IMR-90 (cell line): ENCODE data around the gene LSM8. TPM values are rescaled to one million over a fixed set of nuclear protein-coding genes. Genes with fewer than 3 reads are reported as not detected.

Source experiments
- ATAC-seq: fragments of 200-7000 bp; cut with Tn5 transposase; 2 replicates; pipeline ENCODE4 v1.9.1; 2020; ENCODE audit warnings: low read depth, mild to moderate bottlenecking, moderate library complexity
- BruUV-seq: library from RNA; stranded (reverse); fragments of 400-500 nt; replicated peaks from 2 replicates; lab custom pipeline; 2021; lab: Mats Ljungman, UMichigan
- CTCF ChIA-PET: fragments of 300-600 bp; formaldehyde crosslinking; extraction: SDS; loops from one replicate; lab custom pipeline; 2021; ENCODE audit warnings: antibody characterized with exemption; lab: Yijun Ruan, JAX
- POLR2A ChIA-PET: fragments of 300-600 bp; sonication (Branson Sonifier 250); formaldehyde crosslinking; loops from one replicate; lab custom pipeline; 2022; ENCODE audit warnings: antibody characterized with exemption; ENCODE audit not compliant: unreplicated experiment; lab: Charles Lee
- DNase-seq: peaks from one replicate; pipeline ENCODE4 v3.0.0; 2013
- H2AFZ ChIP-seq: replicated peaks from 2 replicates; pipeline ENCODE3; 2013; ENCODE audit warnings: low read length, mild to moderate bottlenecking; ENCODE audit not compliant: poor library complexity
- H2AK5ac ChIP-seq: 2 replicates; pipeline ENCODE4 v1.6.1; 2013; ENCODE audit warnings: low read depth, low read length, inconsistent platforms
- H2AK9ac ChIP-seq: replicated peaks from 2 replicates; pipeline ENCODE3; 2013; ENCODE audit warnings: mild to moderate bottlenecking, low read depth, low read length, moderate library complexity; ENCODE audit not compliant: poor library complexity
- H2BK120ac ChIP-seq: 2 replicates; pipeline ENCODE4 v1.6.1; 2013; ENCODE audit warnings: low read depth, low read length, inconsistent platforms
- H2BK15ac ChIP-seq: 3 replicates; pipeline ENCODE4 v1.6.1; 2013; ENCODE audit warnings: low read depth, low read length, inconsistent platforms
- H2BK20ac ChIP-seq: 2 replicates; pipeline ENCODE4 v1.6.1; 2013; ENCODE audit warnings: low read depth, mild to moderate bottlenecking, inconsistent platforms, low read length, moderate library complexity
- H2BK5ac ChIP-seq: 2 replicates; pipeline ENCODE4 v1.6.1; 2013; ENCODE audit warnings: mild to moderate bottlenecking, low read depth, low read length, inconsistent platforms; ENCODE audit not compliant: poor library complexity, severe bottlenecking
- H3K14ac ChIP-seq: replicated peaks from 2 replicates; pipeline ENCODE4 v1.6.1; 2013; ENCODE audit warnings: low read depth, low read length, inconsistent platforms
- H3K18ac ChIP-seq: 2 replicates; pipeline ENCODE4 v1.6.1; 2013; ENCODE audit warnings: low read depth, low read length, control low read depth
- H3K23ac ChIP-seq: 2 replicates; pipeline ENCODE4 v1.6.1; 2013; ENCODE audit warnings: low read depth, low read length, inconsistent platforms
- H3K27ac ChIP-seq: 2 replicates; pipeline ENCODE4 v1.5.1; 2013; ENCODE audit warnings: mild to moderate bottlenecking, control low read depth, low read length; ENCODE audit not compliant: insufficient read depth
- H3K27me3 ChIP-seq: 2 replicates; pipeline ENCODE4 v1.6.1; 2013; ENCODE audit warnings: low read length; ENCODE audit not compliant: control insufficient read depth, insufficient read depth
- H3K36me3 ChIP-seq: 2 replicates; pipeline ENCODE4 v1.6.1; 2013; ENCODE audit warnings: low read length, mixed read lengths; ENCODE audit not compliant: control insufficient read depth, insufficient read depth
- H3K4ac ChIP-seq: 2 replicates; pipeline ENCODE4 v1.6.1; 2013; ENCODE audit warnings: low read depth, low read length, inconsistent platforms
- H3K4me1 ChIP-seq: 2 replicates; pipeline ENCODE4 v1.6.1; 2013; ENCODE audit warnings: low read length, mixed read lengths; ENCODE audit not compliant: control insufficient read depth, insufficient read depth
- H3K4me2 ChIP-seq: 2 replicates; pipeline ENCODE4 v1.6.1; 2013; ENCODE audit warnings: low read depth, mild to moderate bottlenecking, control low read depth, low read length, moderate library complexity
- H3K4me3 ChIP-seq: 2 replicates; pipeline ENCODE4 v1.5.1; 2013; ENCODE audit warnings: low read depth, mild to moderate bottlenecking, control low read depth, low read length, moderate library complexity; ENCODE audit not compliant: insufficient read depth
- H3K56ac ChIP-seq: 2 replicates; pipeline ENCODE4 v1.6.1; 2013; ENCODE audit warnings: low read length, inconsistent platforms; ENCODE audit not compliant: insufficient read depth; ENCODE audit errors: extremely low read depth
- H3K79me1 ChIP-seq, 2 experiments: 2 replicates each; pipeline ENCODE4 v1.6.1; 2013; ENCODE audit warnings: low read length in 2 of 2, inconsistent platforms in 1 of 2, low read depth in 1 of 2
- H3K9ac ChIP-seq: 2 replicates; pipeline ENCODE4 v1.6.1; 2013; ENCODE audit warnings: low read depth, low read length, control low read depth
- H3K9me1 ChIP-seq: 2 replicates; pipeline ENCODE4 v1.6.1; 2013; ENCODE audit warnings: low read length, inconsistent platforms; ENCODE audit not compliant: insufficient read depth
- H3K9me3 ChIP-seq: 2 replicates; pipeline ENCODE4 v1.6.1; 2013; ENCODE audit warnings: low read length; ENCODE audit not compliant: control insufficient read depth, insufficient read depth
- H4K20me1 ChIP-seq: 2 replicates; pipeline ENCODE4 v1.6.1; 2013; ENCODE audit warnings: low read length, inconsistent platforms; ENCODE audit not compliant: insufficient read depth
- H4K5ac ChIP-seq: 2 replicates; pipeline ENCODE4 v1.6.1; 2013; ENCODE audit warnings: mild to moderate bottlenecking, low read depth, low read length, control low read depth
- H4K8ac ChIP-seq, 2 experiments: 2 replicates each; pipeline ENCODE4 v1.6.1; 2013; ENCODE audit warnings: low read depth in 2 of 2, low read length in 2 of 2, control low read depth in 1 of 2, inconsistent platforms in 1 of 2
- H4K91ac ChIP-seq: 2 replicates; pipeline ENCODE4 v1.6.1; 2013; ENCODE audit warnings: low read depth, low read length, inconsistent platforms; ENCODE audit not compliant: insufficient read depth
- CEBPB ChIP-seq: IDR thresholded peaks from 2 replicates; pipeline ENCODE4 v1.6.1; 2012; ENCODE audit warnings: low read depth, low read length, improper control_type of control experiment
- CHD1 ChIP-seq: IDR thresholded peaks from 2 replicates; pipeline ENCODE4 v1.6.1; 2012; ENCODE audit warnings: low read depth, low read length, improper control_type of control experiment
- MXI1 ChIP-seq: IDR thresholded peaks from 2 replicates; pipeline ENCODE4 v1.6.1; 2012; ENCODE audit warnings: low read depth, mild to moderate bottlenecking, low read length, moderate library complexity, borderline replicate concordance
- POLR2A ChIP-seq: IDR thresholded peaks from 2 replicates; pipeline ENCODE4 v1.6.1; 2012; ENCODE audit warnings: mild to moderate bottlenecking, low read depth, low read length
- SMC3 ChIP-seq: fragments of 150-350 bp; IDR thresholded peaks from 2 replicates; pipeline ENCODE4 v1.6.1; 2016; ENCODE audit warnings: low read depth, mild to moderate bottlenecking, antibody characterized with exemption, low read length, moderate library complexity
- WGBS, 2 experiments: methylation state at CpG; one replicate each; pipeline versions ENCODE4 v1.1.5 to v1.1.7; 2013; ENCODE audit warnings: missing lambda C conversion rate in 2 of 2; ENCODE audit not compliant: insufficient read length in 1 of 2; ENCODE audit errors: extremely low coverage in 2 of 2; 5-methylcytosine and 5-hydroxymethylcytosine counted together
- dilution Hi-C: fragments of 300-500 bp; cut with HindIII; formaldehyde crosslinking; loops from one replicate; pipeline ENCODE4 v1.14.3; 2018; ENCODE audit warnings: low sequenced_read_pairs; ENCODE audit not compliant: unreplicated experiment
- in situ Hi-C: fragments of 300-500 bp; cut with MboI; formaldehyde crosslinking; loops from 3 replicates; pipeline ENCODE4 v1.14.3; 2019; ENCODE audit warnings: low sequenced_read_pairs, inconsistent platforms, mixed read lengths
- intact Hi-C: fragments of 100-400 bp; cut with micrococcal nuclease; formaldehyde crosslinking; loops from 2 replicates; pipeline ENCODE4 v1.10.0; 2022
- polyA plus RNA-seq, 3 experiments: library from polyadenylated mRNA; depleted of rRNA; stranded (reverse); fragments of >200 nt; gene quantifications; 2 replicates each; pipeline ENCODE4 v1.2.3, GENCODE V29; 2012; ENCODE audit warnings: low replicate concordance in 1 of 3
- total RNA-seq: library from RNA; depleted of rRNA; stranded (reverse); fragments of >200 nt; gene quantifications from 2 replicates; pipeline ENCODE4 v1.2.3, GENCODE V29; 2012
- TF ChIP-seq, protein P1 (sequence below): fragments of 150-350 bp; IDR thresholded peaks from 2 replicates; pipeline ENCODE4 v1.6.1; 2017; ENCODE audit warnings: mild to moderate bottlenecking, antibody characterized with exemption, low read length, low read depth
- TF ChIP-seq, protein P2 (sequence below): fragments of 150-350 bp; IDR thresholded peaks from 2 replicates; pipeline ENCODE4 v1.6.1; 2016; ENCODE audit warnings: low read depth, mild to moderate bottlenecking, low read length, moderate library complexity, borderline replicate concordance

The LSM8 gene
- total and polyA plus RNA-seq, 2 of the 4 experiments (the other 2 are of a cell fraction) = 9.7 to 30.2 TPM

DNA sequence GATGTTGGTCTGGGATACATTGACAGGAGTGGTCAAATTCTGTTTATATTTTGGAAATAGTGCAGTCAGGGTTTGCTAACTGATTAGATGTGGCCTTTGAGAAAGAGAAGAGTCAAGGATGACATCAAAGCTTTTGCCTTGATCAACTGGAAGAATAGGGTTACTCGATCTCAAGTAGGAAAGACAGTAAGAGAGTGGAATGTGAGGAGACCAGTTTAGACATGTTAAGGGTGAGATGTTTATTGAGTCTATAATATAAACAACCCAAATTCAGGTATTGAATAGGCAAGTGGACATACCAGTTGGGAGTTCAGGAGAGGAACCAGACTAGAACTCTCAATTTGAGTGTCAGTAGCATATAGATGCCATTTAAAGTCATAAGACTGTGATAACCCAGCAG lies 38.6 kb downstream of the LSM8 start:
- intact Hi-C loops (no loop called here), dilution Hi-C loops (no loop called here), in situ Hi-C loops (no loop called here)
- Histone ChIP-seq H3K9me3 (no peaks in the 10 kb centered on the region), H4K8ac (no peak overlapping the region), H3K23ac (no peak overlapping the region), H3K14ac (no peak overlapping the region), H3K27ac (no peak overlapping the region), H3K4ac (no peak overlapping the region), H3K36me3 (no peaks in the 10 kb centered on the region), H3K4me1 (no peaks in the 10 kb centered on the region), H2AK9ac (no peak overlapping the region), H2BK120ac (no peak overlapping the region), H3K9ac (no peak overlapping the region), H3K79me1 (no peaks in the 10 kb centered on the region), H2AK5ac (no peak overlapping the region), H2AFZ (no peak overlapping the region), H3K27me3 (no peaks in the 10 kb centered on the region), H2BK20ac (no peak overlapping the region), H2BK5ac (no peak overlapping the region), H2BK15ac (no peak overlapping the region), H3K56ac (no peak overlapping the region), H4K20me1 (no peaks in the 10 kb centered on the region), H3K4me2 (no peak overlapping the region), H4K91ac (no peak overlapping the region), H3K9me1 (no peaks in the 10 kb centered on the region), H4K5ac (no peak overlapping the region), H3K4me3 (no peak overlapping the region), H3K18ac (no peak overlapping the region)
- CTCF ChIA-PET = no interaction called here
- no peak for DNase-seq
- TF ChIP-seq, protein P1, sequence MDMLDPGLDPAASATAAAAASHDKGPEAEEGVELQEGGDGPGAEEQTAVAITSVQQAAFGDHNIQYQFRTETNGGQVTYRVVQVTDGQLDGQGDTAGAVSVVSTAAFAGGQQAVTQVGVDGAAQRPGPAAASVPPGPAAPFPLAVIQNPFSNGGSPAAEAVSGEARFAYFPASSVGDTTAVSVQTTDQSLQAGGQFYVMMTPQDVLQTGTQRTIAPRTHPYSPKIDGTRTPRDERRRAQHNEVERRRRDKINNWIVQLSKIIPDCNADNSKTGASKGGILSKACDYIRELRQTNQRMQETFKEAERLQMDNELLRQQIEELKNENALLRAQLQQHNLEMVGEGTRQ = no peak
- TF ChIP-seq SMC3 (no peak), CHD1 (no peak), CEBPB (no peak), MXI1 (no peak), POLR2A (no peak)
- TF ChIP-seq, protein P2, sequence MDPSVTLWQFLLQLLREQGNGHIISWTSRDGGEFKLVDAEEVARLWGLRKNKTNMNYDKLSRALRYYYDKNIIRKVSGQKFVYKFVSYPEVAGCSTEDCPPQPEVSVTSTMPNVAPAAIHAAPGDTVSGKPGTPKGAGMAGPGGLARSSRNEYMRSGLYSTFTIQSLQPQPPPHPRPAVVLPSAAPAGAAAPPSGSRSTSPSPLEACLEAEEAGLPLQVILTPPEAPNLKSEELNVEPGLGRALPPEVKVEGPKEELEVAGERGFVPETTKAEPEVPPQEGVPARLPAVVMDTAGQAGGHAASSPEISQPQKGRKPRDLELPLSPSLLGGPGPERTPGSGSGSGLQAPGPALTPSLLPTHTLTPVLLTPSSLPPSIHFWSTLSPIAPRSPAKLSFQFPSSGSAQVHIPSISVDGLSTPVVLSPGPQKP = no peak
- ATAC-seq = no peak
- no TSS peak for BruUV-seq
- WGBS, 2 experiments = no CpG with 5 or more reads among the region's 1 CpG
- POLR2A ChIA-PET = no interaction called here
